GM18519 (cell line): Measurements from ENCODE around the gene UNK.
"Not testable (repeated sequence)": the region's sequence is repeated elsewhere in the genome, so short reads cannot be mapped to it uniquely, and the experiment has no call there.

Experiments
- ATAC-seq: cut with Tn5 transposase; IDR thresholded peaks from one replicate; pipeline ENCODE4 v1.9.1; 2021; ENCODE audit warnings: mild to moderate bottlenecking, moderate library complexity; ENCODE audit not compliant: unreplicated experiment, low FRiP score

Gene UNK

DNA sequence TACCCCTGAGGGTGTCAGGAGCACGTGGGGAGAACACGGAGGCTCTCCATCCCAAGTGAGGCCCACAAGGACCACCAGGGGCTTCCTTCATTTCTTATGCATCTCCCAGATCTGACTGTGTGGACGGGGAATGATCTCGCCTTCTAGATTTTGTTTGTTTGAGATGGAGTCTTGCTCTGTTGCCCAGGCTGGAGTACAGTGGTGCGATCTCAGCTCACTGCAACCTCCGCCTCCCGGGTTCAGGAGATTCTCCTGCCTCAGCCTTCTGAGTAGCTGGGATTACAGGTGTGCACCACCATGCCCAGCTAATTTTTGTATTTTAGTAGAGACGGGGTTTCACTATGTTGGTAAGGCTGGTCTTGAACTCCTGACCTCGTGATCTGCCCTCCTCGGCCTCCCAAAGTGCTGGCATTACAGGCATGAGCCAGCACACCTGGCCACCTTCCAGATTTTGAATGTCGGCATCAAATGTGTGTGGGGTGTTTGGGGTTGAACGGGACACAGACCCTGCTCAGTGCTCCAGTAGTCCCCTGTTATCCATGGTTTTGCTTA, 84.2 kb downstream of the UNK start:
- not testable (repeated sequence) for ATAC-seq

- no peak for ATAC-seq
These were observed 84.9 kb downstream of the UNK start for GRCh38 chr17:75869282-75870141.

GRCh38 chr17:75870228-75870627, 85.6 kb downstream of the UNK start:
- not testable (repeated sequence) for ATAC-seq

GRCh38 chr17:75872434-75873351, 88.1 kb downstream of the UNK start:
- ATAC-seq, result no peak

DNA sequence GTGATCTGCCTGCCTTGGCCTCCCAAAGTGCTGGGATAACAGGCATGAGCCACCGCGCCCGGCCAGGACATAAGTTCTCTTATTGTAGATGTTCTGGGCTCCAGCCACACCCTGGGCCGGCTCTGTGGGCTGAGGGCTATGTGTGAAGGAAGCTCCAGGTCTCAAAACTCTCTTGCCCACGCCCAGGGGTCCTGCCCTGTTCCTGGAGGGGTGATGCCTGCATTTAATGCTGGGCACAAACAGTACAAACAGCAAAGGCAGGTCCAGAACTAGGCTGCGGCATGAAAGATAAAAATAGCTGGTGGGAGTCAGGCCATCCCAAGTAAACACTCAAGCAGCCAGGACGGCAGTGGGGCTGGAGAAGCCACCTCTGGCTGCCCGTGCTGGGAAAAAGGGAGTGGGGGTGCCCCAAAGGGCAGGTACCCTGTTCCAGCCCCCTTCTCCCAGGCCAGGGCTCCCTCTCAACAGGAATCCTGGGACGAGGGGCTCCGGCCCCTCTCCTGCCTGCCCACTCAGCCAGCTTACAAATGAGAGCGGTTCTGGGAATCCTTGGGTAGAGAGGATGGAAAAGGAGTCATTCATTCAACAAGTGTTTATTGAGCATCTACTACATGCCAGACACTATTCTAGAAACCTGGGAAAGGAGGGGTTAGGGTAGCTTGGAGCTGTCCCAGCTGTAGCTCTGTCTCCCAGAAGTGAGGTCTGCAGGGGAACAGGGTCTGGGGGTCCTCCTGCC, 89.1 kb downstream of the UNK start:
- no peak for ATAC-seq

DNA sequence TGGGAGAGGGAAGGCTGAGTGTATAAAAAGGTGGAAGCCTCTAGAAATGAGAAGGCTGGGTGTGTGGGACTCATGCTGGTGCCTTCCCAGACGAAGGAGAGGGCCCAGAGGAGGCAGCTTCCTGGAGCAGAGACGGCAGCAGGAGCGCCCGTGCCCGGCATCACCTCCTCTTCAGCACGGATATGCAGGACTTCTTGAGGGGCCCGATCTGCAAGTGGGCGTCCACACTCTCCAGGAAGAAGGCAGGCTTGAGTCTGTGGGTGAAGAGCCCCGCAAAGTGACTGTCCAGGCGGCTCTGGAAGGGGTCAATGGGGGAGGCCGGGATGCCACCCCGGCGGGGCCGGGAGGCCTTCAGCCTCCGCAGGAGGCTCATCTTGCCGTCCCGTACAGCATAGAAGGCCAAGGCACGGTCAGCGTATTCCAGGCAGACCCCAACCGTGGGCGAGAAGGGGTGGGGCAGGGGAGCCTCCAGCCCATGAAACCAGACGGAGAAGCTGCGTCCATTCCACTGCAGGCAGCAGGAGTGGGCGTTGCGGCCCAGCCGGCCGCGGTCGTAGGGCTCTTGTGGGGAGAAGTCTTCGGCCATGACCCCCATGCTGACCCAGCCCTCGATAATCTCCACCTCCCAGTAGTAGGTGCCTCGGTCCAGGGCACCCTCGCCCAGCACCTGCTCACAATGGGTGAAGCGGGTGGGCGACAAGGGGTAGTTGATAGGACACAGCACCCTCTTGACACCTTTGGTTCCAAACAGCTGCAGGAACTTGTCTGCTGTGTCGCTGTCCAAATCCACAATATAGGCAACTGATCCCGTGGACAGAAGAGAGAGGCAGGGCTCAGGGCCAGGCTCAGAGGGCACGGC, 89.9 kb downstream of the UNK start:
- ATAC-seq, result no peak
